HFF-Myc (cell line): Measurements from ENCODE around the gene BRCA2.
"Not testable (repeated sequence)": the region's sequence is repeated elsewhere in the genome, so short reads cannot be mapped to it uniquely, and the experiment has no call there.

Source experiments
- DNase-seq: peaks from one replicate; pipeline ENCODE4 v3.0.0-alpha.2; 2011; ENCODE audit warnings: low read depth; ENCODE audit errors: extremely low read depth
- H3K4me3 ChIP-seq: replicated peaks from 2 replicates; pipeline ENCODE4 v1.5.1; 2011; ENCODE audit warnings: low read depth, mild to moderate bottlenecking, control low read depth, low read length
- CTCF ChIP-seq: IDR thresholded peaks from 2 replicates; pipeline ENCODE4 v1.5.1; 2012; ENCODE audit warnings: mild to moderate bottlenecking, low read depth, low read length, control low read depth; ENCODE audit errors: missing control alignments

BRCA2 gene

GRCh38 chr13:32354040-32354439, 38.7 kb downstream of the BRCA2 start:
- no peak overlapping the region for H3K4me3 ChIP-seq
- TF ChIP-seq CTCF = no peak
- DNase-seq = no peak

DNA sequence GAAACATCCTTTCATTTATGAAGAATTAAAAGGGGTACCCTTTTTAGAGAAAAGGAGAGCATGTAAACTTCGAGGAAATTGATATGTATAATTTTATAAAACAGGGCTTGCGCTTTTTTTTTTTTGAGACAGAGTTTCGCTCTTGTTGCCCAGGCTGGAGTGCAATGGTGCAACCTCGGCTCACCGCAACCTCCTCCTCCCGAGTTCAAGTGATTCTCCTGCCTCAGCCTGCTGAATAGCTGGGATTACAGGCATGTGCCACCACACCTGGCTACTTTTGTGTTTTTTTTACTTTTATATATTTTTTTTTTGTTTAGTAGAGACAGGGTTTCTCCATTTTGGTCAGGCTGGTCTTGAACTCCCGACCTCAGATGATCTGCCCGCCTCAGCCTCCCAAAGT, 40.6 kb downstream of the BRCA2 start:
- DNase-seq, H3K4me3 ChIP-seq: not testable (repeated sequence)

GRCh38 chr13:32362574-32362973, 47.3 kb downstream of the BRCA2 start:
- no peak for TF ChIP-seq CTCF
- no peak for DNase-seq
- no peak overlapping the region for H3K4me3 ChIP-seq

- DNase-seq = no peak
- no peak for TF ChIP-seq CTCF
Observed at GRCh38 chr13:32370805-32371204, 55.5 kb downstream of the BRCA2 start.

DNA sequence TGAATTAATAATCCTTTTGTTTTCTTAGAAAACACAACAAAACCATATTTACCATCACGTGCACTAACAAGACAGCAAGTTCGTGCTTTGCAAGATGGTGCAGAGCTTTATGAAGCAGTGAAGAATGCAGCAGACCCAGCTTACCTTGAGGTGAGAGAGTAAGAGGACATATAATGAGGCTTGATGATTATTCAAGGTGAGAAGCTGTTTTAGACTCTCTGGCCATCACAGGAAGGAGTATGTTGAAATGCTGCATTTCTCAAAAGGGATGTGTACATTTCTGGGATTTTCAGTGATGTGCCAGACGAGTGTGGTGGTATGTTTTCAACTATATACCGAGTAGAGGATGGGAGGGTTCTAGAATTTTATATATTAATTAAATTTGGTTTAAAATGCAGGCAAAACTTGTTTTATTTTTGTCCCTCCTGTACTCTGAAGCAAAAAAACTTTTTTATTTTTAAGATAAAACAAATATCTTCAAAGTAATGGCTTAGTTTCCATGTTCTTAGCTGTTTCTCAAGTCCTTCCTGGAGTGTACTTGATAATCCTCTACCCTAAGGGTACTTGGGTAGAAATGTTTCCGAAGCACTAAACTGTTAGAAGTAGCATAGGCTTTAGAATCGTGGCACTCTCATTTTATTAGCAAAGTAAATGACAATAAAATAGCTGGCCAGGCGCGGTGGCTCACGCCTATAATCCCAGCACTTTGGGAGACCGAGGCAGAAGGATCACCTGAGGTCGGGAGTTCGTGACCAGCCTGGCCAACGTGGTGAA, 61.5 kb downstream of the BRCA2 start:
- no peak for TF ChIP-seq CTCF
- no peak overlapping the region for H3K4me3 ChIP-seq
- no peak for DNase-seq

More at GRCh38 chr13:32370805-32371204, 55.5 kb downstream of the BRCA2 start:
- no peak overlapping the region for H3K4me3 ChIP-seq

- no peak overlapping the region for H3K4me3 ChIP-seq
- no peak for DNase-seq
- no peak for TF ChIP-seq CTCF
Observed at GRCh38 chr13:32378012-32378411, 62.7 kb downstream of the BRCA2 start.

GRCh38 chr13:32381539-32381938, 66.2 kb downstream of the BRCA2 start:
- TF ChIP-seq CTCF = peak; percentile 39
- DNase-seq = peak; percentile 4
- no peak overlapping the region for H3K4me3 ChIP-seq
